ENCODE results near the gene THRB. TPM values are rescaled to one million over a fixed set of nuclear protein-coding genes. Genes with fewer than 3 reads are reported as not detected.

THRB gene
- total and polyA plus RNA-seq, 9 of the 15 experiments (the other 6 are each of a cell fraction or from before 2014, with no cell fraction given): 1.7 to 14.9 (median 6.9) TPM

DNA sequence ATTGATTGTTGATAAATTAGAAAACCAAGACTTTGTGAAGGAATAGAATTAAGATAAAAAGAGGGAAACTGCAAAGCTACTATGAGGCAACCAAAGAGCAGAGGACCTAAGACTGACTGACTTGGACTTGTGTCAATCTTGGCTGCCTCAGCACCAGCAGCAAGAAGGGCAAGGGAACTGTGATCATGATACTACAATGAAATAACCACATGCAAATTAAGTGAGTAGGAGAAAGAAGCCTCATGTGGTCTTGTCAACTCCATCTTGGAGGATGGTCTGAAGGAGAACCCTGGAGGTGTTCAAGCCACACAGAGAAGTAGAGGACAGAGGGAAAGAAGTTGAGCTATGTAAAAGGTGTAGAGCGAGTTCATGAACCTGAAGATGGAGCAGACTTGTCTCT, 47.3 kb upstream of the THRB start (continued):
- TF ChIP-seq, protein P1, sequence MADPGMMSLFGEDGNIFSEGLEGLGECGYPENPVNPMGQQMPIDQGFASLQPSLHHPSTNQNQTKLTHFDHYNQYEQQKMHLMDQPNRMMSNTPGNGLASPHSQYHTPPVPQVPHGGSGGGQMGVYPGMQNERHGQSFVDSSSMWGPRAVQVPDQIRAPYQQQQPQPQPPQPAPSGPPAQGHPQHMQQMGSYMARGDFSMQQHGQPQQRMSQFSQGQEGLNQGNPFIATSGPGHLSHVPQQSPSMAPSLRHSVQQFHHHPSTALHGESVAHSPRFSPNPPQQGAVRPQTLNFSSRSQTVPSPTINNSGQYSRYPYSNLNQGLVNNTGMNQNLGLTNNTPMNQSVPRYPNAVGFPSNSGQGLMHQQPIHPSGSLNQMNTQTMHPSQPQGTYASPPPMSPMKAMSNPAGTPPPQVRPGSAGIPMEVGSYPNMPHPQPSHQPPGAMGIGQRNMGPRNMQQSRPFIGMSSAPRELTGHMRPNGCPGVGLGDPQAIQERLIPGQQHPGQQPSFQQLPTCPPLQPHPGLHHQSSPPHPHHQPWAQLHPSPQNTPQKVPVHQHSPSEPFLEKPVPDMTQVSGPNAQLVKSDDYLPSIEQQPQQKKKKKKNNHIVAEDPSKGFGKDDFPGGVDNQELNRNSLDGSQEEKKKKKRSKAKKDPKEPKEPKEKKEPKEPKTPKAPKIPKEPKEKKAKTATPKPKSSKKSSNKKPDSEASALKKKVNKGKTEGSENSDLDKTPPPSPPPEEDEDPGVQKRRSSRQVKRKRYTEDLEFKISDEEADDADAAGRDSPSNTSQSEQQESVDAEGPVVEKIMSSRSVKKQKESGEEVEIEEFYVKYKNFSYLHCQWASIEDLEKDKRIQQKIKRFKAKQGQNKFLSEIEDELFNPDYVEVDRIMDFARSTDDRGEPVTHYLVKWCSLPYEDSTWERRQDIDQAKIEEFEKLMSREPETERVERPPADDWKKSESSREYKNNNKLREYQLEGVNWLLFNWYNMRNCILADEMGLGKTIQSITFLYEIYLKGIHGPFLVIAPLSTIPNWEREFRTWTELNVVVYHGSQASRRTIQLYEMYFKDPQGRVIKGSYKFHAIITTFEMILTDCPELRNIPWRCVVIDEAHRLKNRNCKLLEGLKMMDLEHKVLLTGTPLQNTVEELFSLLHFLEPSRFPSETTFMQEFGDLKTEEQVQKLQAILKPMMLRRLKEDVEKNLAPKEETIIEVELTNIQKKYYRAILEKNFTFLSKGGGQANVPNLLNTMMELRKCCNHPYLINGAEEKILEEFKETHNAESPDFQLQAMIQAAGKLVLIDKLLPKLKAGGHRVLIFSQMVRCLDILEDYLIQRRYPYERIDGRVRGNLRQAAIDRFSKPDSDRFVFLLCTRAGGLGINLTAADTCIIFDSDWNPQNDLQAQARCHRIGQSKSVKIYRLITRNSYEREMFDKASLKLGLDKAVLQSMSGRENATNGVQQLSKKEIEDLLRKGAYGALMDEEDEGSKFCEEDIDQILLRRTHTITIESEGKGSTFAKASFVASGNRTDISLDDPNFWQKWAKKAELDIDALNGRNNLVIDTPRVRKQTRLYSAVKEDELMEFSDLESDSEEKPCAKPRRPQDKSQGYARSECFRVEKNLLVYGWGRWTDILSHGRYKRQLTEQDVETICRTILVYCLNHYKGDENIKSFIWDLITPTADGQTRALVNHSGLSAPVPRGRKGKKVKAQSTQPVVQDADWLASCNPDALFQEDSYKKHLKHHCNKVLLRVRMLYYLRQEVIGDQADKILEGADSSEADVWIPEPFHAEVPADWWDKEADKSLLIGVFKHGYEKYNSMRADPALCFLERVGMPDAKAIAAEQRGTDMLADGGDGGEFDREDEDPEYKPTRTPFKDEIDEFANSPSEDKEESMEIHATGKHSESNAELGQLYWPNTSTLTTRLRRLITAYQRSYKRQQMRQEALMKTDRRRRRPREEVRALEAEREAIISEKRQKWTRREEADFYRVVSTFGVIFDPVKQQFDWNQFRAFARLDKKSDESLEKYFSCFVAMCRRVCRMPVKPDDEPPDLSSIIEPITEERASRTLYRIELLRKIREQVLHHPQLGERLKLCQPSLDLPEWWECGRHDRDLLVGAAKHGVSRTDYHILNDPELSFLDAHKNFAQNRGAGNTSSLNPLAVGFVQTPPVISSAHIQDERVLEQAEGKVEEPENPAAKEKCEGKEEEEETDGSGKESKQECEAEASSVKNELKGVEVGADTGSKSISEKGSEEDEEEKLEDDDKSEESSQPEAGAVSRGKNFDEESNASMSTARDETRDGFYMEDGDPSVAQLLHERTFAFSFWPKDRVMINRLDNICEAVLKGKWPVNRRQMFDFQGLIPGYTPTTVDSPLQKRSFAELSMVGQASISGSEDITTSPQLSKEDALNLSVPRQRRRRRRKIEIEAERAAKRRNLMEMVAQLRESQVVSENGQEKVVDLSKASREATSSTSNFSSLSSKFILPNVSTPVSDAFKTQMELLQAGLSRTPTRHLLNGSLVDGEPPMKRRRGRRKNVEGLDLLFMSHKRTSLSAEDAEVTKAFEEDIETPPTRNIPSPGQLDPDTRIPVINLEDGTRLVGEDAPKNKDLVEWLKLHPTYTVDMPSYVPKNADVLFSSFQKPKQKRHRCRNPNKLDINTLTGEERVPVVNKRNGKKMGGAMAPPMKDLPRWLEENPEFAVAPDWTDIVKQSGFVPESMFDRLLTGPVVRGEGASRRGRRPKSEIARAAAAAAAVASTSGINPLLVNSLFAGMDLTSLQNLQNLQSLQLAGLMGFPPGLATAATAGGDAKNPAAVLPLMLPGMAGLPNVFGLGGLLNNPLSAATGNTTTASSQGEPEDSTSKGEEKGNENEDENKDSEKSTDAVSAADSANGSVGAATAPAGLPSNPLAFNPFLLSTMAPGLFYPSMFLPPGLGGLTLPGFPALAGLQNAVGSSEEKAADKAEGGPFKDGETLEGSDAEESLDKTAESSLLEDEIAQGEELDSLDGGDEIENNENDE (IDR thresholded peaks at IDR 0.05; ENCODE audit: low read depth, low read length): no peak
- TF ChIP-seq HDGF (IDR thresholded peaks at IDR 0.05): no peak

All from K562 (cell line).